Erythroblast (primary cell): ENCODE measurements around the gene ZNF507.
"Not testable (repeated sequence)": the region's sequence is repeated elsewhere in the genome, so short reads cannot be mapped to it uniquely, and the experiment has no call there.

Experiments used
- DNase-seq, 2 experiments: peaks; one replicate each; lab custom pipeline; 2025; lab: John Stamatoyannopoulos, UW
- GATA1 ChIP-seq: IDR thresholded peaks from 2 replicates; pipeline ENCODE4 v1.6.1; 2011; ENCODE audit warnings: low read depth, mild to moderate bottlenecking, control low read depth, low read length, moderate library complexity
- POLR2A ChIP-seq: IDR thresholded peaks from 2 replicates; pipeline ENCODE4 v1.6.1; 2011; ENCODE audit warnings: mild to moderate bottlenecking, low read length

ZNF507 gene

GRCh38 chr19:32405431-32406160 lies 60.2 kb downstream of the ZNF507 start, which contains the start of gene DPY19L3:
Gene DPY19L3 (plus strand): TSS chr19:32405770. CDS start chr19:32408254, 2,484 bp downstream.
- peak; percentile 94 to 95 for DNase-seq
- TF ChIP-seq GATA1 (no peak), POLR2A (peak; percentile 92)

- no peak for DNase-seq
- TF ChIP-seq POLR2A (no peak), GATA1 (no peak)
These were observed 61.0 kb downstream of the ZNF507 start for GRCh38 chr19:32406161-32407003.

DNA sequence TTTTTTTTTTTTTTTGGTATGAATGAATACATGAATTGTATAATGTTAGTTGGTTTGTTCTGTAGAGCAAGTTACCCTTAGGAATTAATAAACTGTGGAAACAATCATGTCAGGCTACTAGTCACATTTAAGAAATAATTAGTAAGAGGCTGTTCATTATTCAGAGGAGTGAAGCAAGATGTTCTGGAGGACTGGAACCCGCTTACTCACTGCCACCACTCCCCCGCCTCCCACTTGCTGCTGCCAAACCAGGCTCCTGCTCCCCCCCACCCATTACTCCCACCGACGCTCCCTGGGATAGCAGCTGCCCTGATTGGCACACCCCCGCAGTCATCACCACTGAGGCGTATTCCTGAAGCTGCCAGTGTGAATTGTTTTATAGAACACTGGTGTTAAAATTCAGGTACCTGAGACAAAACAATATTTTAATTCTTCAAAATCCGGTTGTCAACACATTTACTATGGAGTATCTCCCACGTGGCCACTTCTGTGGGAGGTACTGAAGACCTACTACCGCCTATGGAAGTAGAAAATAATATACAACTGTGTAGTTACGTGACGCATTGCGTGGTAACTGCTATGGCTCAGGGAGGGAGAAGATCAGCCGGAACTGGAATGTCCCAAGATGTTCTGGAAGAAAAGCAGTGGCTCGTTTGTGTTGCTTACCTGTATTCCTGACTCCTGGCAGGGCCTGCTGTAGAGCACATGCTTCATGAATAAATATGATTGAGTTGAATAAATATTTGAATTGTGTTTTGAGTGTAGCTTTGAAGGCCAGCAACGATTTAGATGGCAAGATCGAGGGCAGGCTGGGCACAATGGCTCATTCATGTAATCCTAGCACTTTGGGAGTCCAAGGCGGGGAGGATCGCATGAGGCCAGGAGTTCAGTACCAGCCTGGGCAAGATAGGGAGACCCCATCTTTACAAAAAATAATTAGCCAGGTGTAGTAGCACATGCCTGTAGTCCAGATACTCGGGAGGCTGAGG lies 61.9 kb downstream of the ZNF507 start:
- TF ChIP-seq POLR2A: no peak
- no peak for DNase-seq

DNA sequence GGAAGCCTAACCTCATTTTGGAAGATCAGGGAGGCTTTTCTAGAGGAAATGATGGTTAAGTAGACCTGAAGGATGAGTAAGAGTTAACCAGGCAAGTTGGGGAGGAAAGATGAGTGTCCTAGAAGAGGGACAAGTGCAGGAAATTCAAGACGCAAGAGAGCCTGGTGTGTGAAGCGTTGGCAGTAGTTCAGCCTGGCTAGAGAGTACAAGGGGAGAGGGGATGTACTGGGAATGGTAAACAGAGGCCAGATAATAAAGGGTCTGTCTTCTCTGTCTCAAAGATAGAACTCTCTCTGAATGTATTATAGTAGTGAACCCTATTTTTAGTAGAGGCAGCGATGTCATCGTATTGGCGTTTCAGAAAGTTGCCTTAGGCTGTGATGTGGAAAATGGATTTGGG lies 69.8 kb downstream of the ZNF507 start:
- no peak for TF ChIP-seq POLR2A
- no peak for TF ChIP-seq GATA1
- no peak for DNase-seq

DNA sequence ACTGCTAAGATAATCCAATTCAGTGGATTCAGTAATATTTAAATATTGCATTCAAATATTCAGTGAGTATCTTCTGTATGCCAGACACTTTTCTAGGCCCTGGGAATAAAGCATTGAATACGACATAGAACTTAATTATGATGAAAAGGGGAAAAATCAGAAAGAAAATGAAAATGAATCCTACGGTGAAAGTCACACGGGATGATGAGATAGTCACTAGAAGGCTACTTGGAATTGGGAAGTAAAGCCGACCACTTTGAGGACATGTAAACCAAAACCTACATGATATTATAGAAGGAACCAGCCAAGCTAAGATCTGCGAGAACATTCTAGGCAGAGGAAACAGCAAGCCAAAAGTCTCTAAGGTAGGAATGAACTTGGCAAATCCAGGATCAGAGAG lies 70.3 kb downstream of the ZNF507 start:
- TF ChIP-seq GATA1 (no peak), POLR2A (no peak)
- no peak for DNase-seq

- no peak for DNase-seq
- no peak for TF ChIP-seq GATA1
- TF ChIP-seq POLR2A: no peak
These were observed 71.5 kb downstream of the ZNF507 start for GRCh38 chr19:32416749-32417456.

GRCh38 chr19:32418155-32418554 lies 72.7 kb downstream of the ZNF507 start:
- DNase-seq: no peak
- TF ChIP-seq POLR2A (no peak), GATA1 (no peak)

GRCh38 chr19:32421589-32422361 lies 76.4 kb downstream of the ZNF507 start:
- TF ChIP-seq GATA1 (no peak), POLR2A (peak; percentile 17)
- DNase-seq: peak; percentile 86 to 92

DNA sequence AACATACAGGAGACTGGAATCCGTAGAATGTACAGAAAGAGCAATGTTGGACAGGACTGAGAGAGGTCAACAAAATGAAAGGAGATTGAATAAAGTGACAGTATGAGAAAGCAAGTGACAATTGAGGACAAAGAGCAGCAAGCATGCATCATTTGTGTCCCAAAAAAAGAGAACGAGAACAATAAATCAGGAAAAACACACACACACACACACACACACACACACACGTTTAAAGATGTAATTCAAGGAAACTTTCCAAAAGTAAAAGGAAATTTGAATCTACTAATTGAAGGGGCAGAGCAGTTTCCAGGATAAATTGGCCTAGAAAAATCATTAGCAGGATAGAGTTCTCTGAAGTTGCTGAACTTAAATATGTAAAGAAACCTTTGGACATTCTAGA lies 77.0 kb downstream of the ZNF507 start:
- no peak for TF ChIP-seq GATA1
- no peak for TF ChIP-seq POLR2A
- no peak for DNase-seq

DNA sequence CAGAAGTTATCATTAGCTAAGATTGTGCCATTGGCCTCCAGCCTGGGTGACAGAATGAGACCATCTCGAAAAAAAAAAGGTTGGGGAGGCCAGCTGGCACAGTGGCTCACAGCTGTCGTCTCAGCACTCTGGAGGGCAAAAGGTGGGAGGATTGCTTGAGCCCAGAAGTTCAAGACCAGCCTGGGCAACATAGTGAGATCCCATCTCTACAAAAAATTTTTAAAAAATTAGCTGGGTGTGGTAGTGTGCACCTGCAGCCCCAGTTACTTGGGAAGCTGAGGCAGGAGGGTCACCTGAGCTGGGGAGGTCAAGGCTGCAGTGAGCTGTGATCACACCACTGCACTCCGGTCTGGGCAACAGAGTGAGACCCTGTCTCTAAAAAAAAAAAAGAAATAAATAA lies 78.5 kb downstream of the ZNF507 start:
- DNase-seq: not testable (repeated sequence)

DNA sequence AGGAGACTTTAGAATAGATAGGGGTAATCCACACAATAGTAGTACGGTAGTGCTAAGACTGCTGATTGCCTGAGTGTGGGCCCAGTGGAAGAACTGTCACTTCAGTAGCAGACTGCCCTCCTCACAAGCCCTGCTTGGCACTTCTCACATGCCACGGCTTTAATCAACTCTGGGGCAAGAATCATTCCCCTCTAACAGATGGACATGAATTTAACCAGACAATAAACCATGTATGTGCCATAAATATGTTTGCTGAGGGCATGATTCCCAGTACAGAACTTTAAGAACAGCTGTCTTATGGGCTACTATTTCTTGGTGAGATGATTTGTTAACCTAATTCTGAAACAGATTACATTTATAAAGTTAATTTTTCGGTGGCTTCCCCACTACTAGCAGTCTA lies 82.1 kb downstream of the ZNF507 start:
- TF ChIP-seq GATA1 (no peak), POLR2A (no peak)
- DNase-seq: no peak

DNA sequence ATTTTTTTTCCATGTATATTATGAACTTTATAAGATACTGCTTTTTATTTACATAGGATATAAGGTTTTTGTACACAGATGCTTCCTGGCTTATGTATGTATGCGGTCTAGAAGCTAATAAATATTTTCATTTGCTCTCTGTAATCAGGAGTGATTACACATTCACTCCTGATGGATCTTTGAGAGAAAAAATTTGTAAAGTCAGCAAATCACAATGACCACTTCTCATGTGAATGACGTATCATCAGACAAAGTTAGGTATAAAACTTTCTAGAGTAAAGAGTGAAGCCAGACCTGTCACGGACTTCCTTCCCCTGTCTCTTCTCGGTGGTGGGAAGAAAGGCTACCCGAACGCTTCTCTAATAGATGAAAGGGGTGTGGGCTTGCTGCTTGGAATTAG lies 91.3 kb downstream of the ZNF507 start:
- no peak for TF ChIP-seq POLR2A
- TF ChIP-seq GATA1: no peak
- DNase-seq: no peak
